Lung (tissue), 12 donors: ENCODE data around the gene SSNA1. TPM values are rescaled to one million over a fixed set of nuclear protein-coding genes. Genes with fewer than 3 reads are reported as not detected.

Source experiments
- ATAC-seq: fragments of 200-7000 bp; cut with Tn5 transposase; one replicate; pipeline ENCODE4 v1.9.1; 2020; ENCODE audit warnings: moderate number of reproducible peaks; ENCODE audit not compliant: insufficient read depth, low FRiP score
- DNase-seq, 3 donors: peaks; one replicate each; pipeline ENCODE4 v3.0.0-alpha.2; 2013 to 2017
- H3K27ac ChIP-seq, 2 donors: one replicate each; pipeline ENCODE4 v1.5.1; 2013; ENCODE audit warnings: mild to moderate bottlenecking in 2 of 2, moderate library complexity in 2 of 2, control low read depth in 1 of 2, inconsistent platforms in 1 of 2, low read depth in 1 of 2, low read length in 1 of 2
- H3K27me3 ChIP-seq, 3 donors: one replicate each; pipeline ENCODE4 v1.5.1; 2013; ENCODE audit warnings: low read length in 2 of 3; ENCODE audit not compliant: control insufficient read depth in 3 of 3, insufficient read depth in 3 of 3
- H3K36me3 ChIP-seq, 4 donors: one replicate each; pipeline ENCODE4 v1.5.1; 2013; ENCODE audit warnings: low read length in 4 of 4, mild to moderate bottlenecking in 1 of 4, moderate library complexity in 1 of 4; ENCODE audit not compliant: control insufficient read depth in 4 of 4, insufficient read depth in 4 of 4
- H3K4me1 ChIP-seq, 5 donors: one replicate each; pipeline ENCODE4 v1.5.1; 2013; ENCODE audit warnings: low read length in 5 of 5, mild to moderate bottlenecking in 2 of 5, moderate library complexity in 1 of 5; ENCODE audit not compliant: control insufficient read depth in 5 of 5, insufficient read depth in 5 of 5
- H3K4me3 ChIP-seq: one replicate; pipeline ENCODE4 v1.5.1; 2013; ENCODE audit warnings: mild to moderate bottlenecking, control low read depth, moderate library complexity
- H3K9ac ChIP-seq, 2 donors: one replicate each; pipeline ENCODE4 v1.5.1; 2013; ENCODE audit warnings: low read length in 2 of 2, control low read depth in 1 of 2; ENCODE audit not compliant: insufficient read depth in 1 of 2
- H3K9me3 ChIP-seq, 4 donors: one replicate each; pipeline ENCODE4 v1.5.1; 2013; ENCODE audit warnings: low read length in 3 of 4, mild to moderate bottlenecking in 1 of 4, moderate library complexity in 1 of 4; ENCODE audit not compliant: control insufficient read depth in 4 of 4, insufficient read depth in 3 of 4
- CTCF ChIP-seq: IDR thresholded peaks from 2 replicates; pipeline ENCODE4 v1.5.1; 2012; ENCODE audit warnings: mild to moderate bottlenecking; ENCODE audit errors: control extremely low read depth, extremely low read depth
- WGBS, 2 donors: extraction: QIAGEN DNeasy Blood & Tissue Kit; methylation state at CpG; one replicate each; pipeline ENCODE4 v1.1.7; 2013; 5-methylcytosine and 5-hydroxymethylcytosine counted together
- polyA plus RNA-seq, 2 donors: library from polyadenylated mRNA; stranded (reverse); fragments of 200-250 nt; gene quantifications; one replicate each; pipeline ENCODE4 v1.2.1, GENCODE V29; 2013
- total RNA-seq, 2 donors: library from RNA; depleted of rRNA in 1 of 2; stranded (reverse); fragments of >200 nt in 1 of 2; gene quantifications; one replicate each; pipeline ENCODE4 v1.2.1, GENCODE V29; 2014 to 2021
- donor health status: control.
- donor health status: control.
- donor health status: Bipolar disorder and iron deficiency.
- donor health status: healthy.
- donor health status: DM: yes; HTN: yes; CAD: no.

The SSNA1 gene
- total and polyA plus RNA-seq, 4 donors: 40.8 to 144 (median 101) TPM

- Histone ChIP-seq H3K4me1 (peaks cover 0 to 5% (median 0%) of the 10 kb centered on the region in 5 donors), H3K36me3 (peaks cover 8 to 72% (median 27%) of the 10 kb centered on the region in 4 donors), H3K4me3 (no peak overlapping the region), H3K9ac (no peak overlapping the region), H3K27ac (no peak overlapping the region), H3K27me3 (no peaks in the 10 kb centered on the region), H3K9me3 (peaks cover 0 to 2% (median 0%) of the 10 kb centered on the region in 4 donors)
- ATAC-seq (no peak), DNase-seq (no peak)
- TF ChIP-seq CTCF: no peak
- 96 to 97% methylated on average over 15 to 17 of the region's 17 CpGs for WGBS, 2 donors
Measured at GRCh38 chr9:137179761-137180160, 8.7 kb upstream of the SSNA1 start.

- peaks cover 0 to 1% (median 0%) of the 10 kb centered on the region in 5 donors for H3K4me1 ChIP-seq
- no peak for DNase-seq
- no peak overlapping the region for H3K4me3 ChIP-seq
- no peak for ATAC-seq
- peaks cover 0 to 2% (median 0%) of the 10 kb centered on the region in 4 donors for H3K9me3 ChIP-seq
- H3K36me3 ChIP-seq: peaks cover 8 to 79% (median 29%) of the 10 kb centered on the region in 4 donors
- H3K27ac ChIP-seq: no peak overlapping the region
- H3K27me3 ChIP-seq: no peaks in the 10 kb centered on the region
- H3K9ac ChIP-seq: no peak overlapping the region
- no peak for TF ChIP-seq CTCF
- 95 to 97% methylated on average over 20 of the region's 20 CpGs for WGBS, 2 donors
Measured at GRCh38 chr9:137180491-137180890, 8.0 kb upstream of the SSNA1 start.

- H3K27me3 ChIP-seq: no peaks in the 10 kb centered on the region
- no peak for TF ChIP-seq CTCF
- H3K4me3 ChIP-seq: no peak overlapping the region
- 96 to 97% methylated on average over 19 to 22 of the region's 22 CpGs for WGBS, 2 donors
- H3K9me3 ChIP-seq: peaks cover 0 to 2% (median 0%) of the 10 kb centered on the region in 4 donors
- ATAC-seq: no peak
- no peak overlapping the region for H3K9ac ChIP-seq
- DNase-seq: no peak
- peaks cover 8 to 89% (median 32%) of the 10 kb centered on the region in 4 donors for H3K36me3 ChIP-seq
- peaks cover 0 to 12% (median 2%) of the 10 kb centered on the region in 5 donors for H3K4me1 ChIP-seq
- no peak overlapping the region for H3K27ac ChIP-seq
Measured at GRCh38 chr9:137181680-137182079, 6.8 kb upstream of the SSNA1 start.

GRCh38 chr9:137182836-137183235 lies 5.6 kb upstream of the SSNA1 start:
- Histone ChIP-seq H3K4me1 (peaks cover 3 to 23% (median 11%) of the 10 kb centered on the region in 5 donors), H3K36me3 (peaks cover 8 to 84% (median 32%) of the 10 kb centered on the region in 4 donors), H3K27ac (no peak overlapping the region), H3K9ac (no peak overlapping the region), H3K9me3 (peaks cover 0 to 2% (median 0%) of the 10 kb centered on the region in 4 donors), H3K4me3 (no peak overlapping the region), H3K27me3 (no peaks in the 10 kb centered on the region)
- DNase-seq (no peak), ATAC-seq (no peak)
- no peak for TF ChIP-seq CTCF
- 94 to 96% methylated on average over 17 of the region's 17 CpGs for WGBS, 2 donors
